Mesothelial cell of epicardium (in vitro differentiated cells): ENCODE results near the gene GSN. TPM values are rescaled to one million over a fixed set of nuclear protein-coding genes. Genes with fewer than 3 reads are reported as not detected.

Experiments used
- DNase-seq, 2 experiments: peaks; one replicate each; pipeline ENCODE4 v3.0.0; 2021; ENCODE audit warnings: low spot score in 2 of 2; ENCODE audit not compliant: unreplicated experiment in 2 of 2
- H3K27ac Mint-ChIP-seq: 2 replicates; pipeline ENCODE4 v1.8.0; 2021; ENCODE audit warnings: mixed read lengths
- H3K27me3 Mint-ChIP-seq: 2 replicates; pipeline ENCODE4 v1.8.0; 2021; ENCODE audit warnings: low read depth, mixed read lengths
- H3K36me3 Mint-ChIP-seq: 2 replicates; pipeline ENCODE4 v1.8.0; 2021; ENCODE audit warnings: mixed read lengths
- H3K4me1 Mint-ChIP-seq: 2 replicates; pipeline ENCODE4 v1.8.0; 2021; ENCODE audit warnings: mixed read lengths
- H3K4me3 Mint-ChIP-seq: 2 replicates; pipeline ENCODE4 v1.8.0; 2021; ENCODE audit warnings: mild to moderate bottlenecking, moderate library complexity, mixed read lengths
- H3K9me3 Mint-ChIP-seq: 2 replicates; pipeline ENCODE4 v1.8.0; 2021; ENCODE audit warnings: mixed read lengths
- total RNA-seq: library from RNA; stranded (reverse); gene quantifications from 3 replicates; pipeline ENCODE4 v1.2.1, GENCODE V29; 2021
- TF ChIP-seq, protein P1 (sequence below): fragments of 200-600 bp; sonication (generic); IDR thresholded peaks from one replicate; pipeline ENCODE4 v1.5.0; 2021; ENCODE audit warnings: antibody characterized with exemption; ENCODE audit not compliant: unreplicated experiment

The GSN gene
- total RNA-seq, 1 donor from 2014 or later: 114 TPM

- Mint-ChIP-seq H3K4me1 (peaks cover 67% of the 10 kb centered on the region), H3K9me3 (no peaks in the 10 kb centered on the region), H3K27ac (peak overlapping the region; percentile 94), H3K36me3 (peaks cover 3% of the 10 kb centered on the region), H3K4me3 (no peak overlapping the region), H3K27me3 (no peaks in the 10 kb centered on the region)
- TF ChIP-seq, protein P1, sequence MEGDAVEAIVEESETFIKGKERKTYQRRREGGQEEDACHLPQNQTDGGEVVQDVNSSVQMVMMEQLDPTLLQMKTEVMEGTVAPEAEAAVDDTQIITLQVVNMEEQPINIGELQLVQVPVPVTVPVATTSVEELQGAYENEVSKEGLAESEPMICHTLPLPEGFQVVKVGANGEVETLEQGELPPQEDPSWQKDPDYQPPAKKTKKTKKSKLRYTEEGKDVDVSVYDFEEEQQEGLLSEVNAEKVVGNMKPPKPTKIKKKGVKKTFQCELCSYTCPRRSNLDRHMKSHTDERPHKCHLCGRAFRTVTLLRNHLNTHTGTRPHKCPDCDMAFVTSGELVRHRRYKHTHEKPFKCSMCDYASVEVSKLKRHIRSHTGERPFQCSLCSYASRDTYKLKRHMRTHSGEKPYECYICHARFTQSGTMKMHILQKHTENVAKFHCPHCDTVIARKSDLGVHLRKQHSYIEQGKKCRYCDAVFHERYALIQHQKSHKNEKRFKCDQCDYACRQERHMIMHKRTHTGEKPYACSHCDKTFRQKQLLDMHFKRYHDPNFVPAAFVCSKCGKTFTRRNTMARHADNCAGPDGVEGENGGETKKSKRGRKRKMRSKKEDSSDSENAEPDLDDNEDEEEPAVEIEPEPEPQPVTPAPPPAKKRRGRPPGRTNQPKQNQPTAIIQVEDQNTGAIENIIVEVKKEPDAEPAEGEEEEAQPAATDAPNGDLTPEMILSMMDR: no peak
- no peak for DNase-seq
These were observed 16.9 kb downstream of the GSN start for GRCh38 chr9:121284733-121285451.

- Mint-ChIP-seq H3K4me3 (no peak overlapping the region), H3K4me1 (peaks cover 69% of the 10 kb centered on the region), H3K9me3 (no peaks in the 10 kb centered on the region), H3K36me3 (peaks cover 3% of the 10 kb centered on the region), H3K27me3 (no peaks in the 10 kb centered on the region), H3K27ac (peak overlapping the region; percentile 97)
- DNase-seq: no peak
- TF ChIP-seq, protein P1: no peak
These were observed 18.1 kb downstream of the GSN start for GRCh38 chr9:121285835-121286687.

- TF ChIP-seq, protein P1: no peak
- DNase-seq: no peak
- Mint-ChIP-seq H3K36me3 (peaks cover 2% of the 10 kb centered on the region), H3K27ac (peak overlapping the region; percentile 97), H3K27me3 (no peaks in the 10 kb centered on the region), H3K4me3 (no peak overlapping the region), H3K9me3 (no peaks in the 10 kb centered on the region), H3K4me1 (peaks cover 67% of the 10 kb centered on the region)
These were observed 18.7 kb downstream of the GSN start for GRCh38 chr9:121286688-121286972.

DNA sequence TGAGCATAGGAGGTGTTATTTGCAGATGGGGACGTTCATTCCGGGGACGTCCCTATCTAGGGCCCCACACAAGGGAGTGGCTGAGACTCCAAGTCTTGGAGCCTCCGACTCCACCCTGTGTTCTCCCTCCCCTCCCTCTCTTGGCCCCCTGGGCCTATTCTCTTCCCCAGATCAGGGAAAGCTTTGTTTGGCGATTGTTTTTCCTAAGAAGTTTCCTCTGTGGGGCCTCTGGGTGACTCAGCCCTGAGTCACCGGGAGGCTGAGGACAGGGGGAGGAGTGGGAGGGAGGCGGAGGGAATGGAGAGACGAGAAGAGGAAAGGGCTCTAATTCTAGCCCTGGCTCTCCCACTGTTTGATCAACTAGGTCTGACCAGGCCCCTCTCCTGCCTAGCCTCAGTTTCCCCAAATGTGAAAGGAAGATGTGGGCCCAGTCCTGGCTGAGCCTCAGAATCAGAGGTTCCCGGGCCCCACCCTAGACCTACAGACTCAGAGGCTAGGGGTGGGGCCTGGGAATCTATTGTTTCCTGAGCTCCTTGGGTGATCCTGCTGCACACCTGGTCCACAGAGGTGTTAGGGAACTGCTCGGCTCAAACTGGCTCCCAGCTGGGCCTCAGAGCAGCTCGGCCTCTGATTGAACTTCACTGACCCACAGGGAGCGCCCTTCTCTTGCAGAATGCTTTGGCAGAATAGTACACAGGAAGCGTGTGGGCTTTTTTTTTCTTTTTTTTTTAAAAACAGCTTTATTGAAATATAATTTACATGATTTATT lies 19.2 kb downstream of the GSN start:
- H3K27me3 Mint-ChIP-seq: no peaks in the 10 kb centered on the region
- peak in 1 of 2 experiments; percentile 64 for DNase-seq
- TF ChIP-seq, protein P1: no peak
- no peaks in the 10 kb centered on the region for H3K9me3 Mint-ChIP-seq
- H3K4me1 Mint-ChIP-seq: peaks cover 65% of the 10 kb centered on the region
- H3K4me3 Mint-ChIP-seq: peak overlapping the region; percentile 31
- peak overlapping the region; percentile 97 for H3K27ac Mint-ChIP-seq
- no peaks in the 10 kb centered on the region for H3K36me3 Mint-ChIP-seq

GRCh38 chr9:121288673-121289025 lies 20.7 kb downstream of the GSN start:
- Mint-ChIP-seq H3K27ac (peak overlapping the region; percentile 92), H3K36me3 (no peaks in the 10 kb centered on the region), H3K27me3 (no peaks in the 10 kb centered on the region), H3K4me3 (no peak overlapping the region), H3K4me1 (peaks cover 57% of the 10 kb centered on the region), H3K9me3 (no peaks in the 10 kb centered on the region)
- TF ChIP-seq, protein P1: no peak
- no peak for DNase-seq
